ENCODE measurements around the gene IDUA. TPM values are rescaled to one million over a fixed set of nuclear protein-coding genes. Genes with fewer than 3 reads are reported as not detected.

Gene IDUA
- total and polyA plus RNA-seq, 2 experiments from 2014 or later = 26.4 to 30.7 TPM

DNA sequence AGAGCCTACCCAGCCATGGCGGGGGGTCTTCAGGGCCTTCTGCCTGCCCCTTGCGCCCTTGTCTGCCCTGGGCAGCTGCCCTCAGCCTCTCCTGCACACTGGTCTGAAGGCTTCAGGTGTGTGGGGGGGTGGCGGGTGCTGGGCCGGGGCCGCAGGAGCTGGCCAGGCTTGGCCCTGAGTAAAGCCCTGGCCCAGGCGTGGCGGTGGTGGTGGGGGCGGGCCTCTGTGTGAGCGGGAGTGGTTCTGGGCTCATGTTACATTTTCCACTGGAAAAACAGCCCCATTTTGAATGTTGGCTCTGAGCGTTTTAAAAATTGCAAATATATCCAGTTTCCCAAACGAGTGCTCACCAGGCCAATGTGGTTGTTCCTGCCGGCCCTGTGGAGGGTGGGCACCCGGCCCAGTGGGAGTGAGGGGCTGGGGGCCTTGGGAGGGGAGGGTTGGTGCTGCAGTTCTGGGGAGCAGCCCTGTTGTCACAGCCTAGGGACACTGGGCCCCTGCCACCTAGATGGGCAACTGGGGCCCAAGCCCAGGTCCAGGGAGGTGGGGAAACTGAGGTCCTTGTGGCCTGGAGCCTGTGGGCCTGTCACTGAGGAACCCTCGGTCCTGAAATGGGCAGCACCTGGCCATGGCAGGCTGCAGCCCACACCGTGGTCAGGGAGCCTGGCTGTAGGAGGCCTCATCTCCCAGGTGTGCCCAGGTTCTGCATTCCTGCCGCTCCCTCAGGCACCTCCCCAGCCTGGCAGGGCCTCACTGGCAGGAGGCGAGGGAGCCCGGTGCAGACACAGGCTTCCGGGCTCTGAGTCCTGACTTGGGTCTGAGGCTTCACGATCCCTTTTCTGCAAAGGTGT is 52.9 kb downstream of the IDUA start:
- Histone ChIP-seq H4K20me1 (ENCODE audit: insufficient read depth) (no peaks in the 10 kb centered on the region), H3K9me3 (ENCODE audit: low read depth) (no peaks in the 10 kb centered on the region), H2AFZ (peak overlapping the region; percentile 76), H3K9ac (peak overlapping the region; percentile 45; the same call in 1 of the 2 replicates), H3K4me2 (ENCODE audit: unreplicated experiment) (no peak overlapping the region), H3F3A (ENCODE audit: insufficient read depth) (peaks cover 6% of the 10 kb centered on the region; the same call in 1 of the 2 replicates), H3K9me2 (ENCODE audit: insufficient read depth) (no peaks in the 10 kb centered on the region), H3K27me3 (replicated peaks; ENCODE audit: insufficient read depth) (no peaks in the 10 kb centered on the region), H3K27ac (peak overlapping the region; percentile 56), H3K79me2 (ENCODE audit: insufficient read depth) (no peaks in the 10 kb centered on the region), H3K4me1 (ENCODE audit: insufficient read depth) (peaks cover 46% of the 10 kb centered on the region), H3K36me3 (ENCODE audit: low read depth) (no peaks in the 10 kb centered on the region), H3K4me3 (no peak overlapping the region)
- peak; percentile 78 for DNase-seq
- no peak for TF ChIP-seq EZH2 (IDR thresholded peaks at IDR 0.05; ENCODE audit: insufficient read depth, poor library complexity, severe bottlenecking)
- no peak for TF ChIP-seq EZH2phosphoT487 (IDR thresholded peaks at IDR 0.05; ENCODE audit: insufficient read depth, low read depth)
- in situ Hi-C loops (cut with MboI) = no loop called here
- WGBS, 2 experiments (ENCODE audit: low coverage in 1 of 2, low lambda C conversion rate in 2 of 2, missing lambda C conversion rate in 2 of 2) = 52 to 55% methylated on average over 19 to 20 of the region's 20 CpGs

GRCh38 chr4:1040344-1041146 is 53.7 kb downstream of the IDUA start:
- no peaks in the 10 kb centered on the region for H3K36me3 ChIP-seq (ENCODE audit: low read depth)
- in situ Hi-C loops (cut with MboI) = no loop called here
- H3K9me3 ChIP-seq (ENCODE audit: low read depth) = no peaks in the 10 kb centered on the region
- no peak overlapping the region for H3K4me3 ChIP-seq
- H3K27me3 ChIP-seq (replicated peaks; ENCODE audit: insufficient read depth) = no peaks in the 10 kb centered on the region
- H3F3A ChIP-seq (ENCODE audit: insufficient read depth) = peaks cover 6% of the 10 kb centered on the region; the same call in 1 of the 2 replicates
- 0 out of 2 replicates have a peak overlapping the region, but pooled peaks have one; percentile 57 for H2AFZ ChIP-seq
- WGBS, 2 experiments (ENCODE audit: low coverage in 1 of 2, low lambda C conversion rate in 2 of 2, missing lambda C conversion rate in 2 of 2) = 72 to 78% methylated on average over 20 to 21 of the region's 21 CpGs
- H4K20me1 ChIP-seq (ENCODE audit: insufficient read depth) = no peaks in the 10 kb centered on the region
- no peak overlapping the region for H3K4me2 ChIP-seq (ENCODE audit: unreplicated experiment)
- peaks cover 42% of the 10 kb centered on the region for H3K4me1 ChIP-seq (ENCODE audit: insufficient read depth)
- no peak for DNase-seq
- H3K9ac ChIP-seq = peak overlapping the region; percentile 53
- TF ChIP-seq EZH2 (IDR thresholded peaks at IDR 0.05; ENCODE audit: insufficient read depth, poor library complexity, severe bottlenecking) (no peak), EZH2phosphoT487 (IDR thresholded peaks at IDR 0.05; ENCODE audit: insufficient read depth, low read depth) (no peak)
- no peaks in the 10 kb centered on the region for H3K79me2 ChIP-seq (ENCODE audit: insufficient read depth)
- no peaks in the 10 kb centered on the region for H3K9me2 ChIP-seq (ENCODE audit: insufficient read depth)
- H3K27ac ChIP-seq = peak overlapping the region; percentile 67; the same call in 1 of the 2 replicates

DNA sequence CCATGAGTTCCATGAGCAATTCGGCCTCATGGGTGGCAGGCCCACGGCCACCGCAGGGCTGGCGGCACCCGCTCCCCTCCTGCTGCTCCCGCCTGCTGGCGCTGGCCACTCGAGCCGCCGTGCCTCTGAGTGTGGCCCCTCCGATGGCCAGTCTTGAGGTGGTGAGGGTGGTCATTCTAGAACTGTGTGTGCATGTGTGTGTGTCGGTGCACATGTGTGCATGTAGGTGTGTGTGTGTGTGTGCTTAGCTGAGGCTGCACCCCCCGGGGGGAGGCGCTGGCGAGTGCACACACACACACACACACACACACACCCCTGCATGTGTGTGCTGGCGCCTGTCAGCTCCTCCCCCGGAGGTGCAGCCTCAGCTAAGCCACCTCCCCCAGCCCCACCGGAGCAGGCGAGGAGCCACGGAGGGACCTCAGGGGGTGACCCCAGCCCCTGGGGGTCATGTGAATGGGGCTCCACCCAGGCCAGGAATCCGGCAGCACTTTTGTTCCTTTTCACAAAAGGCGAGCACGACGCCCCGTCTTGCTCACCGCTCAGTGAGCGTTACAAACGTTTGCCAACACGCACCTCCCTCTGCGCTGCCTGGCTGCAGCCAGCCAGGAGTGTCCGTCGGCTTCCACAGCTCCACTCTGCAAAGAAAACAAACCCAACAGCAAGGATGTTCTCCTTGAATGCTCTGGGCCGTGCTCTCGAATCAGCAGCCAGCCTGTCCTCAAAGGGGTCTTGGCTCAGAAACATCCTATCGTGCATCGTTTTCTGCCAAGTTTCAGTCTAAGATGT is 54.5 kb downstream of the IDUA start:
- Histone ChIP-seq H4K20me1 (ENCODE audit: insufficient read depth) (no peaks in the 10 kb centered on the region), H2AFZ (peak overlapping the region; percentile 57), H3K9me2 (ENCODE audit: insufficient read depth) (no peaks in the 10 kb centered on the region), H3K79me2 (ENCODE audit: insufficient read depth) (no peaks in the 10 kb centered on the region), H3K4me1 (ENCODE audit: insufficient read depth) (peaks cover 39% of the 10 kb centered on the region), H3K4me2 (ENCODE audit: unreplicated experiment) (peak overlapping the region; percentile 47), H3K9ac (peak overlapping the region; percentile 53), H3K27ac (peak overlapping the region; percentile 67), H3K4me3 (0 out of 2 replicates have a peak overlapping the region, but pooled peaks have one; percentile 31), H3F3A (ENCODE audit: insufficient read depth) (peaks cover 6% of the 10 kb centered on the region; the same call in 1 of the 2 replicates), H3K36me3 (ENCODE audit: low read depth) (no peaks in the 10 kb centered on the region), H3K9me3 (ENCODE audit: low read depth) (no peaks in the 10 kb centered on the region), H3K27me3 (replicated peaks; ENCODE audit: insufficient read depth) (no peaks in the 10 kb centered on the region)
- in situ Hi-C loops (cut with MboI) = no loop called here
- TF ChIP-seq EZH2phosphoT487 (IDR thresholded peaks at IDR 0.05; ENCODE audit: insufficient read depth, low read depth) = no peak
- TF ChIP-seq EZH2 (IDR thresholded peaks at IDR 0.05; ENCODE audit: insufficient read depth, poor library complexity, severe bottlenecking) = no peak
- 28 to 29% methylated on average over 31 to 36 of the region's 36 CpGs for WGBS, 2 experiments (ENCODE audit: low coverage in 1 of 2, low lambda C conversion rate in 2 of 2, missing lambda C conversion rate in 2 of 2)
- DNase-seq = peak; percentile 82
